Panc1 (cell line): ENCODE measurements around the gene ASPA.
"Not testable (repeated sequence)": the region's sequence is repeated elsewhere in the genome, so short reads cannot be mapped to it uniquely, and the experiment has no call there.

Experiments used
- POLR2AphosphoS5 ChIP-seq: IDR thresholded peaks from 2 replicates; pipeline ENCODE4 v1.6.1; 2012; ENCODE audit warnings: mild to moderate bottlenecking, low read depth, low read length, moderate library complexity
- TF ChIP-seq, protein P1 (sequence below): fragments of 450-650 bp; IDR thresholded peaks from 2 replicates; pipeline ENCODE4 v1.5.1; 2017; ENCODE audit warnings: mild to moderate bottlenecking

DNA sequence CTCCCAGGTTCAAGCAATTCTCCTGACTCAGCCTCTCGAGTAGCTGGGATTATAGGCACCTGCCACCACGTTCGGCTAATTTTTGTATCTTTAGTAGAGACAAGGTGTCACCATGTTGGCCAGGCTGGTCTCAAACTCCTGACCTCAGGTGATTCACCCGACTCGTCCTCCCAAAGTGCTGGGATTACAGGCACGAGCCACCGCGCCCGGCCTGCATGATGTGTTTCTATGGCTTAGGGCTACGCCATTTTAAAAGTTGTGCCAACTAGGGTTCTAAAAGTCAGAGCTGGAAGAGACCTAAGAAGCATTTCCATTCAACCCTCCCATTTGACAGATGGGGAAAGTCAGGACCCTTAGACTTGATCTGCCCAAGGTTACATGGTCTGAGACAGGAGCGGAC, 38.4 kb downstream of the ASPA start:
- TF ChIP-seq, protein P1, sequence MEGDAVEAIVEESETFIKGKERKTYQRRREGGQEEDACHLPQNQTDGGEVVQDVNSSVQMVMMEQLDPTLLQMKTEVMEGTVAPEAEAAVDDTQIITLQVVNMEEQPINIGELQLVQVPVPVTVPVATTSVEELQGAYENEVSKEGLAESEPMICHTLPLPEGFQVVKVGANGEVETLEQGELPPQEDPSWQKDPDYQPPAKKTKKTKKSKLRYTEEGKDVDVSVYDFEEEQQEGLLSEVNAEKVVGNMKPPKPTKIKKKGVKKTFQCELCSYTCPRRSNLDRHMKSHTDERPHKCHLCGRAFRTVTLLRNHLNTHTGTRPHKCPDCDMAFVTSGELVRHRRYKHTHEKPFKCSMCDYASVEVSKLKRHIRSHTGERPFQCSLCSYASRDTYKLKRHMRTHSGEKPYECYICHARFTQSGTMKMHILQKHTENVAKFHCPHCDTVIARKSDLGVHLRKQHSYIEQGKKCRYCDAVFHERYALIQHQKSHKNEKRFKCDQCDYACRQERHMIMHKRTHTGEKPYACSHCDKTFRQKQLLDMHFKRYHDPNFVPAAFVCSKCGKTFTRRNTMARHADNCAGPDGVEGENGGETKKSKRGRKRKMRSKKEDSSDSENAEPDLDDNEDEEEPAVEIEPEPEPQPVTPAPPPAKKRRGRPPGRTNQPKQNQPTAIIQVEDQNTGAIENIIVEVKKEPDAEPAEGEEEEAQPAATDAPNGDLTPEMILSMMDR = not testable (repeated sequence)
- not testable (repeated sequence) for TF ChIP-seq POLR2AphosphoS5
